GM18499 (cell line): ENCODE measurements around the gene FGFR3.

Source experiments
- ATAC-seq: cut with Tn5 transposase; IDR thresholded peaks from one replicate; pipeline ENCODE4 v1.9.1; 2021; ENCODE audit warnings: moderate number of reproducible peaks; ENCODE audit not compliant: insufficient read depth, unreplicated experiment

Gene FGFR3

DNA sequence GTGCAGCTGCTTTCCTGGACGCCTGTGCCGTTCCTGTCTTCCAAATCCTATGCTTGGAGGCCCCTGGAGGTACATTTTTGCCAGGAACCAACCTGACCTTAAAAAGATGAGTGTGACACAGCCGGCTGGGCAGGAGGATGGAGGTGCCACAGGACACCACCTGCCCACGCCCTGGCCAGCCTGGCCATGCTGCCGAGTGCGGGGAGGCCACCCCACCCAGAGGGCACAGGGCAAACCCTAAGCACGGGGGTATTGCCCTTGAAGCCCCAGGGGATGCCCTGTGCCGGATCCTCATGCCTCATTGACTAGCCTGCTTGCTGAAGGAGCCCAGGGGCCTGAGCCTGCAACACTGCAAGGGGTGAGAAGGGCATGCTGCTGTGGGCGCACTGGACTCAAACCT lies 20.1 kb downstream of the FGFR3 start:
- ATAC-seq, result no peak

DNA sequence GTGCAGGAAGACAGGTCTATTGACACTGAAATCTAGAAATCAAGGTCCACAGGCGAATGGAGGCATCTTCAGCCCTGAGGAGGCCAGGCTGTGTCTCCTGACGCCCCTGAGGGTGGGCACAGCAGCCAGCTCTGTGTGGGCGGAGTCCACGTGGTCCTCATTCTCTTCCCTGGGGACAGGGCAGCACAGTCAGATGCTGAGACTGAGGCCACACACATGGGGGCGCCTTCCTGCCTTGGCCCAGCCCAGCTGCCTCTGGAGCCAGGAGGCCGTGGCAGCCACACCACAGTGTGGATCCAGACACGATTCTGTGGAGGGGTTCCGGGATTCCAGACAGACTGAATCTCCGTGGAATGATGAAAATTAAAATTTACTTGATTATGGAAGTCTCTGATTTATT lies 20.8 kb downstream of the FGFR3 start:
- ATAC-seq, result no peak

DNA sequence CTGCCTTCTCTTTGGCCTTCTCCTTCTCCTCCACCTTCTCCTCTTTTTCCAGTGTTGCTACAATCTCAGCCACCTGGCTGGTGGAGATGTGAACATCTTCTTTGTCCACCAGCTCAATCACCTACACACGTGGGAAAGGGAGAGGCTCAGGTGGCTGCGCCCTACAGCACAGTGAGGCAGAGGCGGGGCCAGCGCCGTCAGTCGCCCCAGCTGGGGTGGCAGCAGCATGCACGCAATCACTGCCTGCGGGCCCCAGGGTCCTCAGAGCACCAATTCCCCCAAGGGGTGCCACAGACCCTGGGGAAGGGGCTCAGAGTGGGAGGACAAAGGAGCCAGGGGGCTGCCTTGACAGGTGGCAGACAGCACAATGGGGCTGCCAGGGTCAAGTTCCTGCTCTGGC lies 21.4 kb downstream of the FGFR3 start:
- ATAC-seq, result no peak

DNA sequence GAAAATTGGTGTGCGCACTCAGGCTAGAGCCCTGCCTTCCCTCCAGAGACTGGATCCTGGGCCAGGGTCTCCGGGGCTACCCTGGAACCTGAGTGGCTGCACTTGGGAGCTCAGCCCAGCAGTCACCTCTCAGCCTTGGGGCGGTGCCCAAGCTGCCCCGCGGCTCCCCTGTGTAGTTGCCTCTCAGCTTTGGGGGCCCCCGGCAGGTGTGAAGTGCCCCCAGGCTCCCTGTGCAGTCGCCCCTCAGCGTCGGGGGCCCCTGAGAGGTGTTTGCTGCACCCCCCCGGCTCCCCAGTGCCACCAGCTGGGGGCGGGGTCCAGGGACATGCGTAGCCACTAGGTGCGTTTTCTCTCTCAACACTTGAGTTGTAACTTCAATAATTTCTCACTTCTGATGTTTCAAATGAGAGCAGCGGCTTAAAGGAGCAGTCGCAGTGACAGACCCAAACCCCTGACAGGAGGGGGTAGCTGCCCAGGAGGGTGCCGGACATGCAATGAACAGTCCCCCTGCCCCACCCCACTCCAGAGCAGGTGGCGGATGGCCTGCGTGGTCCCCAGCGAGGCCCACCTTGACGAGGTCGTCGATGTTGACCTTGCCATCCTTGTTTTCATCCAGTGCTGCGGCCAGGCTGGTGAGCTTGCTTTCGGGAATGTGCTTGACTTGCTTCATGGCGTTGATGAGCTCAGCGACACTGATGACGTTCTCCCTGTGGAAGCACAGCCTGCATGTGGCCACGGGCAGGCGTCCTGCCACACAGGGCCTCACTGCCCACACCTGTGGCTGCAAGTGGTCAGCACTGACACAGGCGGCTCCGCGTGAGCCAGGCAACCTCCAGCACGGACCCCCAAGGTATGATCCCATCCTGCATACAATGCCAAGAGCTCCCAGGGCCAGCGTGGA lies 22.3 kb downstream of the FGFR3 start:
- ATAC-seq, result no peak

DNA sequence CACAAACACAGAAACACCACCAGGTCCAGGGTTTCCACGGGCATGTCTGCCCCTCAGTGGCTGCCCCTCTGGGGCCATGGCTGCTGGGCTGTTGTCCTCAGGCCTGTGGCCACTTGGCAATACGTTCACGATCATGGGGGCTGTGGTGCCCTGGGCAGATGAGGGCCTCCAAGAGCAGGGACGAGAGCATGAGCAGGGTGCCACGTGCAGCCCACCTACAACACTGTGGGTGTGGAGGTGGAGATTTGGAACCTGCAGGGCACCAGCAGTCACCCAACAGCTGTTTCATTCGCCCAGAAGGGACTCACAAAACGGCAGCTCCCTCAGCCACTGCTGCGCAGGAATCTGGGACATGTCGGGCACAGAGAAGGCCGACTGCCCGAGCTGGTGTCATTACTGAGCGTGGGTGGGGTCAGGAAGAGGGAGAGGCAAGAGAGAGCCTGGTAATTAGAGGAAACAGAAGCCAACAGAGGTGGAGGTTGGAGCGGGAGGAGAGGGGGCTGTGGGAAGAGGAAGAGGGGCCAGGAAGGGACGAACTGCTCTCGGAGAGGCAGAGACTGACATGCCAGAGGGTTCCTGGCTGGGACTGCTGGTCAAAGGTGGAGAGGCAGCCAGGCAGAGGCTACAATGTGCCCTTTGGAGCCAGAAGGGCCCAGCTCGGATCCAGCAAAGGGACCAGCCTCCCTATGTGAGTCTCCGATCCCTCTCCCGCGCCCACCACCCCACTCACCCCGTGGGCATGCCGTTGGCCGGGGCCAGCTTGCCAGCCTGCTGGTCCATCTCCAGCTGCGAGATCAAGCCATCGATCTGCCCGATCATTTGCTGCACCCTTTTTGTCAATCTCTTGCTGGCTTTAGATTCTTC lies 23.1 kb downstream of the FGFR3 start:
- ATAC-seq, result no peak

DNA sequence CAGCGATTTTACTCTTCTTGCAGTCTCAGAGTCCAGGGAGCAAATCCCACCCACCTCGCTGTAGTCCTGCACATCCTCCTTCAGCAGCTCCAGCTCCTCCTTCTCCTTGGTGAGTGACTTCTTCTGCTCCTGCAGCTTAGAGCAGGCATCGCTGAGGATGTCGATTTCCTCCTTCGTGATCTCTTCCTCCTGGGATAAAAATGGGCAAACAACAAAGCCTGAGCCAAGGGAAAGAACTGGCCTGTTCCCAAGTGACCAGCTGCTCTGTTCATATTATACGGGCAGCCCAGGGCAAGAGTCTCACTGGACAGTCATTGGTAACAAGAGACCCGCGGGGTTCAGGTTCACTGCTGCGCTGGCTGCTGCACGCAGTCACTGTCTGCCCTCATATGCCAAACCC lies 26.2 kb downstream of the FGFR3 start:
- no peak for ATAC-seq

DNA sequence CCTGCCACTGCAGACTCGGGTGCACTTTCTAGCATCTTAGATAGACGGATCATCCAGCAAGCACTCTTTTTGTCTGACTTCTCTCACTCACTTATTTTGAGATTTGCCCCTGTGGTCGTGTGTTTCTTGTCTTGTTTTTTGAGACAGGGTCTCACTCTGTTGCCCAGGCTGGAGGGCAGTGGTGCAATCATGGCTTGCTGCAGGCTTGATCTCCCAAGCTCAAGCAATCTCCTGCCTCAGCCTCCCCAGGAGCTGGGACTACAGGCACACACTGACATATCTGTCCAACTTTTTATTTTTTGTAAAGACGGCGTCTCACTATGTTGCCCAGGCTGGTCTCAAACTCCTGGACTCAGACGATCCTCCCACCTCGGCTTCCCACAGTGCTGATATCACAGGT lies 26.7 kb downstream of the FGFR3 start:
- no peak for ATAC-seq

DNA sequence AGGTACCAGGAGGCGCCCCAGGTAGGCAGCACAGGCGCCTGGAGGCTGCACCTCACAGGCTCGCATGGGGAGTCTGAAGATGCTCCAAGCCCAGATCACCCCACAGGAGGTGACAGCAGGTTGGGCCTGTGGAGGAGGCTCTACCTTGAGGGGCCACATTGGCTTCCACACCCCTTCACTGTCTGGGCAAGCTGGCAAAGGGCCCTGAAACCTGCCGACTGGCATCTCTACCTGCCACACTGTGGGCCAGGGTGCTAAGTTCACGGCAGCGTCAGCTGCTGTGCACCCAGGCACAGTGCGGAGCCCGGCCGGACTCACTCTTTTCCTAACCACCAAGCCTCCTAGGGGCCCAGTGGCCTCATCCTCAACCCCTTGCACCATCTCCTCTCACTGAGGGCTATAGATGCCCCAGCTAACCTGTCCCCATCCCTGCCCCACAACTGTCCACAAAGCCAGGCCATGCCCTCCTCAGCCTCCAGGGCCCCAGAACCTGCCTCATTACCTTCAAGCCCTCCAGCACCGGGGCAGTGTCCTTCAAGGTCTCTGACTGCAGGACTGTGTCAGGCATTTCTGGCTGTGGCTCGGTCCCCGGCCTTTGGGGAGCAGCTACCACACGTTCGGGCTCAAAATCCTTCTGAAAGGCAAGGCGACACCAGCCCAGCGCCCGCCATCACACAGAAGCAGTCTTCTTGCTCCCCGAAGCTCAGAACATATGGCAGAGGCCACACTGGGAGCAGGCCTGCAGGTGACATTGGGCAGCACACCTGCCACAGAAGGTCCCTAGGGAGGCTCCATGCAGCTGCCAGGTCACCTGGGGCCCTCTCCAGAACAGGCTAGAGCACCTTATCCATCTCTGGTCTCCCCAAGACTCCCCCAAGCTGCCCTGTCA lies 28.8 kb downstream of the FGFR3 start:
- ATAC-seq, result no peak

DNA sequence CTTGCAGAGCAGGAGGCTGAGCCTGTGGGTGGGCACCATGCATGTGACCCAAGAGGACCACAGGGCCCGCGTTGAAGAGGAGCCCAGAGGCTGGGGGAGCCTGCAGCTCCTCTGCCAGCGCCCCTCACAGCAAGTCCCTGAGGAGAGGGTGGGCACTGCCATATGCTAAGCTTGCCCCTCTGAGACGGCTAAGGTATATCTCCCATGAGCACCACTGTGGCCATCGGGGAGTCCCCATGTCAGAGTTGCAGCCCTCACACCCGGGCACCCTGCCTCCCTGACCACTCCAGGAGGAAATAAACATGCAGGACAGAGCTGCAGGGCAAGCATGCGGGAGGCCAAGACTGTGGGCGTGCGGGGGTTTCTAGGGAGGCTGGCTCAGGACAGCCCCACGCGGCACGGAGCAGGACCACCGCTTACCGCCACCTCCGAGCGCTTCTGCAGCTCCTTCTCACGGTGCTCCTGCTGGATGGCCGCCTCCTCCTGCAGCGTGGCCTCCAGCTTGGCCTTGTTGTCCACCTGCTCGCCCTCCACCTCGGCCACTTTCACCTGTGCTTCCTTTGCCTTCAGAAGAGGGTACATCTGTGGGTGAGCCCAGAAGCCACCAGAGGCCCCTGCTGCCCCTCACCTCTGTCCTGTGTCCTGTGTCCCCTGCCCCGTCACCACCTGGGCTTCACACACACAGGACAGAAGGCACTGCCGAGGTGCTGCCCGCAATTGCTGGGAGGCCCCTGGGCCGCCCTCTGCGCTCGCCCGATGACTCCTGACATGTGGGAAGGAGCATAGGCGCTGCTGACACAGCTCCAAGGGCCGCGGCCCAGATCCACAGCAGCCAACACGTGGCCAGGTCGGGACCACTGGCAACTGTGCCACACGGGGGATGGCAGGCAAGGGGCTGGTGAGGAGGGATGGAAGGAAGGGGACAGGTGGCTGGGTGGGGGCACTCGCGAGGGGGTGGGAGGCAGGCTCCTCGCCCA lies 29.8 kb downstream of the FGFR3 start:
- ATAC-seq, result no peak

DNA sequence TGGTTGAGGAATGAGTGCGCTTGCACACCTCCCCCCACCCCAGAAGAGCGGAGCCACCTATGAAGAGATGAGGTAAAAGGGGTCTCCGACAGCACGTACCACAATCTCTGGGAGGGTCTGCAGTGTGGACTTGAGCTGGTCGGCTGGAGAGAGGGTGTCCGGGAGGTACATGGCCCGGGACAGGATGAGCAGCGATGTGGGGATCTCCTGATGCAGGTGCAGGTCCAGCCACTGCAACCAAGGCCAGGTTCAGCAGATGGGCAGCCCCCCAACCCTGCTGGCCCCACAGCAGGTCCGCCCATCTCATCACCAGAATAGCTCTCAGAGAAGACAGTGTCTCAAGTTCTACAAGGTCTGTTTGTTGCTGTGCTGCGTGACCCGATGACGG lies 30.4 kb downstream of the FGFR3 start:
- ATAC-seq, result no peak

DNA sequence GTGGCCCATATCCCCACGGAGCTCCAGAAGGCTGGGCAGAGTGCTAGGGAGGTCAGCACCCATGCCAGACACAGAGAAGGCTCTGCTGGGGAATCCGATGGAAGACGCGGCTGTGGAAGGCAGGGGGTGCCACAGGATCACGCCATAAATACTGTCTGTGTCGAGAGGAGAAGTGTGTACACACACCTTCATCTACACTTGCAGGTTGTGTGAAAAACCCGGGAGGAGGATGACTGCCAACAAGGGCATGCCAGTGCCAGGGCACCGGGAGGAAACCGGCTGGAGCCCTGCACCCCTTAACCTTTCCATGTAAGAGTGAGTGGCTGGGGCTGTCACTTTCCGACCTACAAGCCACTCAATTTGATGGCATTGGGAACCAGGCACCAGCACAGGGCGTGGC lies 31.7 kb downstream of the FGFR3 start:
- ATAC-seq, result no peak

DNA sequence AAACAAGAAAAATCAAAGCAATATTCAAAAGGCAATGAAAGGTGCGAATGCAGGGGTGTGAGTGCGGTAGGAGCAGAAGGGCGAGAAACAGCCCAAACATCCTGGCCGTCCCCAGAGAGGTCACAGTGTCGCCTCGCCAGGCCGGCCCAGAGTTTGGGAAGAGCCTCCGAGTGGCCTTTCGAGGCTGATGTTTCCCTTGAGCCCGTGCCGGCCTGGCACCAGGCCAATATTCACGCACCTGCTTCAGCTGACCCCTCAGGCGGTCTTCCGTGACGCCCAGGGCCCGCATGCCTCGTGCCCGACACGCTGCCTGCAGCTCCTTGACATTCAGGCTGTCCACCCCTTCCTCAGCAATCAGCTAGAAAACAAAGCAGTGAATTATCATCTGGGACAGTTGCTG lies 32.2 kb downstream of the FGFR3 start:
- ATAC-seq, result no peak

DNA sequence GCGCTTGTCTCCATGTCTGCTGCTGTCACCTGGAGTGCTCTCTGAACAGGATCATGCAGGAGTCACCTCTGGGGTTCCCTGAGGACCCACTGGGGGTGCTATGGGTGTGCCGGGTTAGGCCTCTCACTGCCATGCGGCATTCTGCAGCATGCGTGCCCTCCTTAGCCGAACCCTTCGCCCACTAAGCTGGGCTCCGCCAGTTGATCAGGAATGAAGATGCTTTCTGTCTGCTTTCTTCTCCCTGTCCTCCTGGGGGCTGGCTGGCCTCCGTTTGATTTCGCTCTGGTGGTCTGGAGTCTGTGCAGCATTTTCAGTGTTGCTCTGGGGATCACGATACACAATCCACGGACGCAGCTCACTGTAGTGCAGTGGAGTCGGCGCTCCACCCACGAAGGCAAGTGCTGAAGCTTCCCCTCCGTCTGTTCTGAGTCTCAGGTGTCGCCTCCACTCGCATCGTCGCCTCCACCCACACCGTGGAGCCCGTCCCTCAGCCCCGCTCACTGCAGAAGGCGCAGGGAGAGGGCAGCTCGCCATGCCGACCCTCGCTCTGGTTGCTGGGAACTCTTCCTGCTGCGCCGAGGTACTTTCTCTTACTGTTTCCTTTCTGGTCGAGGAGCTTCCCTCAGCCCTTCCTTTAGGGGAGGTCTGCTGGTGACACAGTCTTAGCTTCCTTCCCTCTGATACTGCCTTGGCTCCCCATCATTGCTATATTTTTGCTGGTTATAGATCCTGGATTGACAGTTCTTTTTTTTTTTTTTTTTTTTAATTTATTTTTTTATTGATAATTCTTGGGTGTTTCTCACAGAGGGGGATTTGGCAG lies 33.6 kb downstream of the FGFR3 start:
- no peak for ATAC-seq

DNA sequence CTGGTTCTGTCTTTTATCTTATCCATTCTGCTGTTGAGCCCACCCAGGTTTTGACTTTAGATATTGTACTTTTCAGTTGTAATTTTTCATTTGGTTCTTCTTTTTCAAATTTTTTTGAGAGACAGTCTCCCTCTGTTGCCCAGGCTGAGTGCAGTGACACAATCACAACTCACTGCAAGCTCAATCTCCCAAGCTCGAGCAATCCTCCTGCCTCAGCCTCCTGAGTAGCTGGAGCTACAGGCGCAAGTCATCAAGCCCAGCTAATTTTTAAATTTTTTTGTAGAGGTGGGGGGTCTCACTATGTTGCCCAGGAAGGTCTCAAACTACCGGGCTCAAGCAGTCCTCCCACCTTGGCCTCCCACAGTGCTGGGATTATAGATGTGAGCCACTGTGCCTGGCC lies 37.1 kb downstream of the FGFR3 start:
- ATAC-seq, result no peak

DNA sequence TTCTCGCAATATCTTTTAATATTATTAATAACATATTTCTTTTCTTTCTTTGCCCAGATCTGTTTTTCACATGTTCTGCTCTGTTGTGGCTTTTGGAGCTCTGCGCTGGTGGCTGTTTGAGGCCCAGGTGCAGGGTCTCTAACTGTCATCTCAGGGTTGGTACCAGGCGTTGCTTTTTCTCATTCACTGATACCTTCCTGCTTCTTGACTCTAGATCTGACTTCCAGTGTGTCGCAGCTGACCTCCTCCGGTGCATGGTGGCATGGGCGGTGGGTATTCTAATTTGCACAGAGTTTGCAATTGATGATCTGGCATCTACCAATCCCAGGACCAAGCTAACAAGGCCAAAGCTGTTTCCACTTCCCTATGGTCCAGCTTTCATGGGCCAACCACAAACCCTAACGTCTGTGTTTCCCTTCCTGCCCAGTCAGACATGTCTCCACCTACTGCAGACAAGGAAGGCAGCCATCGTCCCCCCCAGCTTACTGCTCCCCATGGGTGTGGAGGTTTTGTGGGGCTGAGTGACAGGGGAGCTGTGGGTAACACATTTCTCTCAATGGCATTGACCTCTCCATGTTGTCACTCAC lies 37.6 kb downstream of the FGFR3 start:
- no peak for ATAC-seq

DNA sequence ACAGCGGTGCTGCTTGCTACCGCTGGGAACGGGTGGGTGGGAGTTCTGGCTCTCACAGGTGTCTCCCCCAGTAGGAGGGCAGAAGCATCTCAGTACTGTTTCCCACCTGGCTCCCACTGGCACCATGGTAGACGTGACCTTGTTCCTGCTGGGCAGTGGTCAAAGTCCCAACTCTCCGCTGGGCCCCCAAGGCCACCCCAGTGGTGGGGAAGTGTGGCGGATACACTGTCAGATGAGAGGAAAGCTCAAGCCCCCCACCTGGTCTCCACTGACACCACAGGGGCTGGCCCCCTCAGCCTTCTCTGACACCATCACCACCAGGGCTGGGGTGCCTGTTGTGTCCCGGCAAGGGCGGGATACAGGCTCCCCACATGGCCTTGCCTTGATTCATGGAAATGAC lies 38.2 kb downstream of the FGFR3 start:
- ATAC-seq, result no peak

DNA sequence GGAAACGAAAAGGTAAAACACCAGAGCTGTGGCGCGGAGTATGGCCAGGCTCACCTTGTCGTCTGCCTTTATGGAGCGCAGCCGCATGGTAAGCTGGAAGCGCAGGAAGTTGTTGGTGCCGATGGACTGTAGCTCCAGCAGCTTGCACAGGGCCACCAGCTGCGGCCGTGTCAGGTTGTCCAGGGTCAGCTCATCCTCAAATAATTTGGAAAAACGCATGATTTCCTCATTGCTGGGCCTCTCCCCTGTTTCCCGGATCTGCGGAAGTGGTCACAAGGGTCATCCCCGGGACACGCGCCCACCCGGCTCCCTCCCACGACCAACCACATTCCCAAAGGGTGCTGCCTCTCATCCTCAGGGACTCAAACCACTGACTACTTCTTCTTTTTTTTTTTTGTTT lies 39.6 kb downstream of the FGFR3 start:
- no peak for ATAC-seq

DNA sequence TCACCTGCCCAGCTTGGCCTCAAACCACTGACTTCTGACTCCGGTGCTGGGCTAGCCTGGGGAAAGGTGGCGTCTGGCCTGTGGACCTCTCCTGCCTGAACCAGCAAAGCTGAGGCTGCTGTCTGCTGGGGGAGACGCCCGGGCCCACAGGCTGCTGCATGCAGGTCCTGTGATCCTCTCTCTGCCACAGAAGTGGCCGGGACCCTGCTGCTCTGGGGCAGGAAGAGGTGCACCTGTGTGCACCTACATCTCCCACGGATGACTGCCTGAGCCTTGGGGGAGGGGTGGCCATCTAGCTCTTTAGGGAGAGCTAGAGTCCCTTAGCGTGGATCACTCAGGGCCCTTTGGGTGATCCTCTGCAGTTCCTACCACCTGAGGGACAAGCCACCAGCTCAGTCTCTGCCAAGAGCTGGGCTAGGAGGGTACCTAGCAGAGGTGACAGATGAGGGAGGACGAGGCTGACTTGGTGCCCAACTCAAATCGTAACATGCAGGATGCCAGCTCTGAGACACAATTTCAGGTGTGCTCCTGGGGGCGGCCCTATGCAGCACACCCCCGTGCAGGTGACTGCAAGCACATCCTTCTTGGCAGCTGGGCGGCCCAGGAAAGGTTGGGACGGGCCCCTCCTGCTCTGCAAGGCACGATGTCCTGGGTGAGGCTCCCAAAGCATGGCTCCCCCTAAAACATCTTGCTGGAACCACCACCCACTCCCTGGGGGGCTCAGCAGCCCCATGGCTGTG lies 40.4 kb downstream of the FGFR3 start:
- ATAC-seq, result no peak
